Heart right ventricle (tissue), 16 donors: ENCODE results near the gene ANO4. TPM values are rescaled to one million over a fixed set of nuclear protein-coding genes. Genes with fewer than 3 reads are reported as not detected.
"Not testable (repeated sequence)": the region's sequence is repeated elsewhere in the genome, so short reads cannot be mapped to it uniquely, and the experiment has no call there.

Experiments used
- ATAC-seq, 8 donors: fragments of 200-7000 bp; cut with Tn5 transposase; one replicate each; pipeline ENCODE4 v1.9.1; 2020; ENCODE audit warnings: mild to moderate bottlenecking in 8 of 8, moderate library complexity in 8 of 8, moderate number of reproducible peaks in 1 of 8
- DNase-seq, 2 donors: peaks; one replicate each; pipeline ENCODE4 v3.0.0-alpha.2; 2020
- H3K27ac ChIP-seq, 10 donors: fragments of 200-600 bp; sonication (generic) in 2 of 10; one replicate each; pipeline versions ENCODE4 v1.5.0 to v1.8.0; 2020 to 2022; ENCODE audit warnings: mild to moderate bottlenecking in 3 of 10
- H3K27me3 ChIP-seq, 7 donors: fragments of 200-600 bp; one replicate each; pipeline ENCODE4 v1.8.0; 2021 to 2022; ENCODE audit warnings: mild to moderate bottlenecking in 2 of 7
- H3K36me3 ChIP-seq, 9 donors: fragments of 200-600 bp; sonication (generic) in 1 of 9; one replicate each; pipeline versions ENCODE4 v1.5.0 to v1.8.0; 2020 to 2022; ENCODE audit warnings: mild to moderate bottlenecking in 2 of 9
- H3K4me1 ChIP-seq, 9 donors: fragments of 200-600 bp; sonication (generic) in 1 of 9; one replicate each; pipeline versions ENCODE4 v1.5.0 to v1.8.0; 2020 to 2022; ENCODE audit warnings: mild to moderate bottlenecking in 4 of 9
- H3K4me3 ChIP-seq, 10 donors: fragments of 200-600 bp; sonication (generic) in 2 of 10; one replicate each; pipeline versions ENCODE4 v1.5.0 to v1.8.0; 2020 to 2022; ENCODE audit warnings: mild to moderate bottlenecking in 7 of 10, moderate library complexity in 2 of 10
- H3K9me3 ChIP-seq, 11 donors: fragments of 200-600 bp in 10 of 11; sonication (generic) in 2 of 11; one replicate each; pipeline versions ENCODE4 v1.5.0 to v1.8.0; 2013 to 2022; ENCODE audit warnings: mild to moderate bottlenecking in 2 of 11, control low read depth in 1 of 11, moderate library complexity in 1 of 11
- WGBS, 2 donors: extraction: QIAGEN DNeasy Blood & Tissue Kit; methylation state at CpG; one replicate each; pipeline ENCODE4 v1.1.7; 2013; ENCODE audit warnings: inconsistent platforms in 1 of 2; 5-methylcytosine and 5-hydroxymethylcytosine counted together
- intact Hi-C, 10 donors: fragments of 100-400 bp; cut with DNase I; formaldehyde crosslinking; loops; one replicate each; pipeline versions ENCODE4 v1.11.1 to v1.14.2; 2022
- polyA plus RNA-seq, 2 donors: library from polyadenylated mRNA; stranded (reverse); fragments of 200-250 nt; gene quantifications; one replicate each; pipeline ENCODE4 v1.2.3, GENCODE V29; 2013
- total RNA-seq, 10 donors: library from RNA; stranded (reverse); fragmentation: NEBNext Ultra II Directional in 3 of 10; extraction: Animal tissue kit (Norgen Biotek cat#: 25700) in 3 of 10; gene quantifications; one replicate each; pipeline versions ENCODE4 v1.2.1 to v1.2.4, GENCODE V29; 2021 to 2023
- TF ChIP-seq, protein P1 (sequence below), 9 donors: fragments of 200-600 bp; sonication (generic) in 2 of 9; IDR thresholded peaks; one replicate each; pipeline versions ENCODE4 v1.5.0 to v1.8.0; 2021 to 2022; ENCODE audit warnings: antibody characterized with exemption in 9 of 9, mild to moderate bottlenecking in 5 of 9, moderate library complexity in 1 of 9
- donor health status: Arrhythmogenic right ventricular cardiomyopathy.
- donor health status: ischemic (EF 13 %, LVEDD 7.1; RV severe dilation, severe dysfunction).
- donor health status: healthy with polysubstance abuse.
- donor health status: DM: no; HTN: yes; CAD: no.
- donor health status: DM: no; HTN: no; CAD: no.
- donor health status: ischemic (EF 25% LVEDD 6.9; RV normal size, moderate dysfunction).
- donor health status: ischemic (EF 25% LVEDD 5.7; RV mildly dilated, moderate dysfunction).
- donor health status: healthy.
- donor health status: DM: yes; HTN: yes; CAD: no.
- donor health status: Ischemic cardiomyopathy.
- donor health status: ischemic (EF 35%, LVEDD 5.7; RV mildly dilated, moderate dysfunction).
- donor health status: nonischemic (EF 11% LVEDD 7.7; RV severe dilation, severe dysfunction).
- donor health status: DM: yes; HTN: yes; CAD: no.
- donor health status: PGD.
- donor health status: ischemic (EF 29% LVEDD 5.4; RV normal size, mild dysfunction).
- donor health status: nonischemic (EF 23%, LVEDD 6.1; RV moderate dilation, normal function).

Gene ANO4
- total and polyA plus RNA-seq, 12 donors = 0.08 to 0.45 (median 0.19) TPM; not detected in 5

- H3K27me3 ChIP-seq = no peaks in the 10 kb centered on the region
- no peak overlapping the region for H3K27ac ChIP-seq
- TF ChIP-seq, protein P1, sequence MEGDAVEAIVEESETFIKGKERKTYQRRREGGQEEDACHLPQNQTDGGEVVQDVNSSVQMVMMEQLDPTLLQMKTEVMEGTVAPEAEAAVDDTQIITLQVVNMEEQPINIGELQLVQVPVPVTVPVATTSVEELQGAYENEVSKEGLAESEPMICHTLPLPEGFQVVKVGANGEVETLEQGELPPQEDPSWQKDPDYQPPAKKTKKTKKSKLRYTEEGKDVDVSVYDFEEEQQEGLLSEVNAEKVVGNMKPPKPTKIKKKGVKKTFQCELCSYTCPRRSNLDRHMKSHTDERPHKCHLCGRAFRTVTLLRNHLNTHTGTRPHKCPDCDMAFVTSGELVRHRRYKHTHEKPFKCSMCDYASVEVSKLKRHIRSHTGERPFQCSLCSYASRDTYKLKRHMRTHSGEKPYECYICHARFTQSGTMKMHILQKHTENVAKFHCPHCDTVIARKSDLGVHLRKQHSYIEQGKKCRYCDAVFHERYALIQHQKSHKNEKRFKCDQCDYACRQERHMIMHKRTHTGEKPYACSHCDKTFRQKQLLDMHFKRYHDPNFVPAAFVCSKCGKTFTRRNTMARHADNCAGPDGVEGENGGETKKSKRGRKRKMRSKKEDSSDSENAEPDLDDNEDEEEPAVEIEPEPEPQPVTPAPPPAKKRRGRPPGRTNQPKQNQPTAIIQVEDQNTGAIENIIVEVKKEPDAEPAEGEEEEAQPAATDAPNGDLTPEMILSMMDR (IDR thresholded peaks at IDR 0.05) = no peak
- H3K4me3 ChIP-seq = no peak overlapping the region
- no peaks in the 10 kb centered on the region for H3K4me1 ChIP-seq
- no peak for DNase-seq
- intact Hi-C loops = no loop called here
- 68 to 73% methylated on average over 2 of the region's 2 CpGs for WGBS, 2 donors
- no peaks in the 10 kb centered on the region for H3K36me3 ChIP-seq
- no peak for ATAC-seq
- H3K9me3 ChIP-seq = peaks cover 0 to 8% (median 0%) of the 10 kb centered on the region in 11 donors
Observed at GRCh38 chr12:101115326-101115725, 320.8 kb downstream of the ANO4 start.

- Histone ChIP-seq H3K27ac (no peak overlapping the region), H3K4me3 (no peak overlapping the region), H3K27me3 (no peaks in the 10 kb centered on the region), H3K36me3 (no peaks in the 10 kb centered on the region), H3K9me3 (peaks cover 0 to 17% (median 0%) of the 10 kb centered on the region in 11 donors), H3K4me1 (no peaks in the 10 kb centered on the region)
- ATAC-seq (no peak), DNase-seq (no peak)
- TF ChIP-seq, protein P1 (IDR thresholded peaks at IDR 0.05) = no peak
- 67 to 76% methylated on average over 4 of the region's 4 CpGs for WGBS, 2 donors
- intact Hi-C loops = no loop called here
Observed at GRCh38 chr12:101116911-101117310, 322.3 kb downstream of the ANO4 start.

DNA sequence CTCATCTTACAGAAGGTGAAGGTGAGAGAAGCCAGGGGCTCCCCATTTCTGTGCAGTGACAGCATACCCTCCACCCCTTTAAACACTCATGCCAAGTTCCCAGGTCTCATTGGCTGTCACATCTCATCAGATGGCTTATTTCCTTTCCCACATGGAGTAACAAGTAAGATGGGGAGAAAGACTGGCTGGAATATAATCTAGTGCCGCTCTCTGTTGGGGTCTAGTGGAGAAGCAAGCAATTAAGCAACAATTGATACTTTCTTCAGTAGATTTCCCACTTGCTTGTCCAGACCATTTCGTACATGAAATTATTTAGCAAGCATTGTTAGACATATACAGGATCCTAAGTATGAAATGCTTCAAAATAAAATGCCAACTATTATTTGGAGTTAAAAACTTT, 323.3 kb downstream of the ANO4 start:
- intact Hi-C loops = no loop called here
- ATAC-seq = no peak

DNA sequence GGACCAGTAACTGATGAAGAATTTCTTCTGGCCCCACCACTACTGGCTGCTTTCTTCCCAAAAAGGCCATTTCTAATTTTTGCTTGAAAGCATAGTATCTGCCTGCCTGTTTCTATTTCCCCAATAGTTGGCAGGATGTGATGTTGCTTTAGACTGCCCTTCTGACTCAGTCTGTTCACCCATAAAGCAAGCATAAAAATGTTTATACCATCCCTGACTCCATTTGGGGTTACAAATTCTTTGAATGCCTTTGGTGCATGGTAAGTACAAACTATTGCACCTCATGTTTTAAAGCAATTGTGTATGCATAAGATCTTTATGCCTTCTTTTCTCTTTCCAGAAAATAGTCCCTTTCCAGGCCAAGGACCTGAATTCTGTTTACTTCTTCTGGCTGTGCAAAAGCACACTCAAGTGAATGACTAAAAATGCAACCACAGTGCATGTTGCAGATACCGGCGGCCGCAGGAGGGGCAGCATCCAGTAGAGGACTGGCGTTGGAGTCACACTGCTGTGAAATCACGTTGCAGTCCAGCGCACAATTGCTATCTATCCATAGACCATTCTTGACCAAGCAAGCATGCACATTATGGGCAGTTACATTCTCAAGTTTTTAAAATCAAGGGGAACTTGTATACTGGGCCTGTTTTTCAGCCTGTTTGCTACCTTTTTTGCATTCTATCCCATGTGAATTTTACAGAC, 333.1 kb downstream of the ANO4 start:
- DNase-seq (no peak), ATAC-seq (no peak)
- Histone ChIP-seq H3K36me3 (no peaks in the 10 kb centered on the region), H3K27me3 (no peaks in the 10 kb centered on the region), H3K4me1 (no peaks in the 10 kb centered on the region), H3K27ac (no peak overlapping the region), H3K9me3 (peaks cover 0 to 9% (median 0%) of the 10 kb centered on the region in 11 donors), H3K4me3 (no peak overlapping the region)
- intact Hi-C loops = no loop called here
- TF ChIP-seq, protein P1 (IDR thresholded peaks at IDR 0.05) = no peak
- 88% methylated on average over 6 of the region's 6 CpGs for WGBS, 2 donors

More for the DNA sequence above, 323.3 kb downstream of the ANO4 start:
- H3K9me3 ChIP-seq = peaks cover 0 to 17% (median 0%) of the 10 kb centered on the region in 11 donors
- no peak overlapping the region for H3K27ac ChIP-seq
- TF ChIP-seq, protein P1 (IDR thresholded peaks at IDR 0.05) = no peak
- no peak overlapping the region for H3K4me3 ChIP-seq
- 84 to 86% methylated on average over 2 of the region's 2 CpGs for WGBS, 2 donors
- H3K27me3 ChIP-seq = no peaks in the 10 kb centered on the region
- H3K36me3 ChIP-seq = no peaks in the 10 kb centered on the region
- no peaks in the 10 kb centered on the region for H3K4me1 ChIP-seq
- no peak for DNase-seq

GRCh38 chr12:101145777-101146431, 351.3 kb downstream of the ANO4 start:
- DNase-seq, H3K9me3 ChIP-seq, H3K4me1 ChIP-seq, H3K27me3 ChIP-seq, H3K36me3 ChIP-seq, ATAC-seq, H3K27ac ChIP-seq, H3K4me3 ChIP-seq, intact Hi-C loops: not testable (repeated sequence)
- WGBS, 2 donors = 87 to 89% methylated on average over 32 to 35 of the region's 35 CpGs
